HuH-7 (cell line): ENCODE results near the gene ALG8.
"Not testable (repeated sequence)": the region's sequence is repeated elsewhere in the genome, so short reads cannot be mapped to it uniquely, and the experiment has no call there.

Experiments
- DNase-seq: peaks from one replicate; pipeline ENCODE4 v3.0.0; 2011; ENCODE audit warnings: low spot score

ALG8 gene

DNA sequence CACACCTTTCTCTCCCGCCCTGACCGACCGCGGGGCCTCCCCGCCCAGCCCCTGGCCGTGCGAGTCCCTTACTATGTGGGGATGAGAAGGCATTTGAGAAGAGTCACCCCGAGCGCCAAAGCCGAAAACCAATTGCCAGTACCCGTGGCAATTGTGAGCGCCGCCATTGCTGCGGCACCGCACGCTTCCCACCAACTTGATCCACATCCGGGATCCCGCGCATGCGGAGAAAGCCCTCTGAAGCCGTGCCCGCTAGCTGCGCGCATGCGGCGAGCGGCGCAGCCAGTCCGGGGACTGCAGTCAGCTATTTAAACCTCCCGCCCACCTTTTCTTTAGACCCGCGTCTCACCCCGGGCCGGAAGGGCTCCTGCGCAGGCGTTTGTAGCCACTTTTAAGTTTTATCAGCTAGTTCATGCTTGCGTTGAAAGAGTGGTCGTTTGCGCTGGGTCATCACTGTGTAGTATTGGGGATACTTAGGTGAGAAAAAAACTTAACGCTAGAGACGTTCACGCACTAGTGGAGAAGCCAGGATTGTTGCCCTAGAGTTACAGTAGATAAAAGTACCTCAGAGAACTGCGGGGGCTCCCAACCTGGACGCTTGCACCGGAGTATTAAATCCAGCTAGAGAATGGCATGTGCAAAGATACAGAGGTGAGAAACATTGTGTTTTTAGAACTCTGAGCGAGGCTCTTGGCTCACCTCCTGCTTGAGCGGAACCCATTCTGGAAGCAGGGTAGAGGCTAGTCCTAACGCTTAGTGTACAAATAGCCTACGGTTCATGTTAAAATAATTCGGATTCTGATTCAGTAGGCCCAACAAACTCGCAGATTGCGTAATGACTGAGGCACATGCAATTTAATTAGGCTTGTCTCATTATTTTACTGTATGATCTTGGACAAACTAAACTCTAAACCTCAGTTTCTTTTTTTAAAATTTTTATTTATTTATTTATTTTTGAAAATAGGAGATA, at the start of gene ALG8:
TSS of gene ALG8 (minus strand) at position 205 of the 970 bp plus-strand sequence. CDS start at position 167, 38 bp downstream.
- peak; percentile 93 for DNase-seq

DNA sequence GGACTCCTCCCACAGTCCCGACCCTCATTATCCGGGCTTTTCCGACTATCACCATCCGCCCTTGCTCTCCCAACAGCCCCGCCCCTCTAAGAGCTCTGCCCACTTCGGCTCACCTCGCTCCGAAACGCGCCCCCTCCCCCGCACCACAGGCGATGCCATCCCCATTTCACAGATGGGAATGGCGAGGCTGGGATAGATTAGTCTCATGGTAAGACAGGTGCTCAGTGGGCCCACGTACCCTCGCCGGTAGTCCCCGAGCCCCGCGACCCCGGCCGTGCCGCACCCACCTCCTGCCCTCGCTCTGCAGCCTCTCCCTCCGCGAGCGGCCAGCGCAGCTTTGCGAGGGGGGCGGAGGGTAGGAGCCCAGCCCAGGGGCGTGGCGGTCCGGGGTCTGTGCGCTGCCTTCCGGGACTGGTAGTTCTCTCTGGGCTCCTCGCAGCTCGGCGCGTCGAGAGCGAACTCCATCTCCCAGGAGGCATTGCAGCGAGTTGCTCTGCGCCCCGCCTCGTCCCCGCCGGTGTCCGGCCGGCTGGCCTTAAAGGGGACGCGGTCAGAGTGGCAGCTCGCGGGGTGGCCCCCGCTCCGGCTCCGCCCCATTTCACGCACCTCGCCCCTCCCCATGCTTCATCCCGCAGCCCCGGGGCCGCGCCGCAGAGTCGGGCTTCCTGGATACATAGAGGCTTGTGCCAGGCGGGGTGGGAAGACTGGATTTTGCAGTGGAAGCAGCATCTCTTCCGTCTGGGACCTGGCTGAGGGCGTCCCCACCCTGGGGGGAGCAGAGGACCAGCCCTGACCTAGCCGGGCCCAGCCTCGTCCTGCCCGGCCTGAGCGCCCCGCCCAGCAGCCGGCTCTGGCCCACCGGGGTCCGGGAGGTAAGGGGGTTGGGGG, 49.1 kb upstream of the ALG8 start, which contains the start of the genes KCTD21 and USP35:
TSS of gene KCTD21 (minus strand) at position 341 of the 888 bp plus-strand sequence. CDS start 14,072 bp downstream, outside the sequence.
TSS of gene USP35 (plus strand) at position 634 of the 888 bp plus-strand sequence. CDS start 7,327 bp downstream, outside the sequence.
- DNase-seq: peak; percentile 90

DNA sequence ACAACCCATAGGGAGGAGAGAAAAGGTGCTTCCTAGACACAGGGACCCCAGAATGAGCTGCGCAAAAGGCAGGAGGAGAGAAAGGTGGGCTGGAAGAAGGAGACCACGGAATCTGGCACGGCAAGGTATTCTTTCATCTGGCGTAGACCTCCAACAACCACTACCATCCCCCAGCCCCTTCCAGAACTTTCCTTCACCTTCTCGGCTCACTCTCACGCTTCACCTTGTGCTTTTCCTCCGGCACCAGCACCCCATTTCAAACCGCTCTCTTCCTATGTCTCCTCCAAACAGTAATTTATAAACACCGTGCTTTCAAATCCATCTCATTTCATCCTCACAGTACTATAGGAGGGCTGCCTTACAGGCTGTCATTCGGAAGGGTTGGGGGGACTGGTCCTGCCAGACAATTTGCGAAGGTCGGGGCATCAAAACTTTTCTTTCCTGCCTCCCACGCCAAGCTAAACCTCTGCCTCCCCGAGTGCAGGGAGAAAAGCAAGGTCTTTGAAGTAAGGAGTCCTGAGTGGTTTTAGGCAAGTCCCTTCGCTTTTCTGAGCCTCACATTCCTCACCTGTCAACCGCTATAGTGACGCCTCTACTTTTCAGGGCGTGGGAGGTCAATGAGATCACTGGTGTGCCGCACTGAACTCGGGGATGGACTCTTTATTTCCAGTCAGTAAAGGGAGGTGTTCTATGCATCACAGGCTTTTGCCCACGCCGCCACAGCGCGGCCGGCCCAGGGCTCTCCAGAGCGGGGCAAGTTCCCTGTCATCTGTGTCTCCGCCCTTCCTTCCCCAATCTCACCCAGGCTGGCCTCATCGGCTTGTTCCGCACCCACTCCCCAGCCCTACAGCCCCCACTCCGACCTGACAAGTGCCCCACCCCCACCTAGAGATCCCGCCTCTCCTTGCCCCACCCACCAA, 48.2 kb upstream of the ALG8 start:
- DNase-seq: no peak

DNA sequence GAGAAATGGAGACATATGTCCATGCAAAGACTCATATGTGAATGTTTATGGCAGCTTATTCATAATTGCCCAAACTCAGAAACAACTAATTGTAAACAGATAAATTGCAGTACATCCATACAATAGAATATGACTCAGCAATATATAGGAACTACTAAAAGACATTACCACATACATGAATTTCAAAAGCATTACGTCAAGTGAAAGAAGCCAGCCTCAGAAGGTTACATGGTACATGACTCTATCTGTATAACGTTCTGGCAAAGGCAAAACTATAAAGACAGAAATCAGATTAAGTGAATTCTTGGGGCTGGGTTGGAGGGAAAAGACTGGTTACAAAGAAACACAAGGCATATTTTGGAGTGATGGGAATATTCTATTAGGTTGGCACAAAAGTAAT, 41.8 kb upstream of the ALG8 start:
- no peak for DNase-seq

DNA sequence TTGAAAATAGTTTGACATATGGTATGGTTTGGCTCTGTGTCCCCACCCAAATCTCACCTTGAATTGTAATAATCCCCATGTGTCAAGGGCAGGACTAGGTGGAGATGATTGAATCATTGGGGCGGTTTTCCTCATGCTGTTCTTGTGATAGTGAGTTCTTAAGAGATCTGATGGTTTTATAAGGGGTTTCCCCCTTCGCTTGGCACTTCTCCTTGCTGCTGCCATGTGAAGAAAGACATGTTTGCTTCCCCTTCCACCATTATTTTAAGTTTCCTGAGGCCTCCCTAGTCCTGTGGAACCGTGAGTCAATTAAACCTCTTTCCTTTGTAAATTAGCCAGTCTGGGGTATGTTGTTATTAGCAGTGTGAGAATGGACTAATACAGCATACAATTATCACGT, 41.3 kb upstream of the ALG8 start:
- no peak for DNase-seq

DNA sequence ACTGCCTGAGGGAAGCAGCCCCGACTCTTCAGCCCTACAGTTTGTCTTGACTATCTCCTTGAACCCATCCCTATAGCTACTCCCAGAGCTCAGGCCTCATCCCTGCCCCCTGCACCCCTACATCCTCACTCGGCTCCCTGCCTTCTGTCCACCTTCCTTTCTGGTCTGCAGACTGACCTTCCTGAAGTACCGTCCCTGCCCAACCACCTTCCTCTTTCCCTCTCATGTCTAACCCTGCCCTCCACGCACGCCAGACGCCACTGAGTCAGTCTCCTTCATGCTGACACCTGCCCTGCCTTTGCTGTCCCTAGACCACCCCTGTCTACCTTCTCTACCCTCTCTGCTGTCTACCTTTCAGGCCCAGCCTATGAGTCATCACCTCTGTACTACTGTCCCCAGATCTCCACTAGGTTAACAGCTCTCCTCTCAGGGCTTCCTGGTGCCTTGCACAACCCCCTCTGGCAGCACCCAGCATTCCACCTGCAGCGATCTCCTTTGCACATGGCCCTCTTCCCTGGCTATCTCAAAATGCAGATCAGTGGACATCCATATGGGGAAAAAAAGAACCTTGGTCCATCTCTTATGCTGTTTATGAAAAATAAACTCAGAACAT, 40.1 kb upstream of the ALG8 start:
- DNase-seq: peak; percentile 63

DNA sequence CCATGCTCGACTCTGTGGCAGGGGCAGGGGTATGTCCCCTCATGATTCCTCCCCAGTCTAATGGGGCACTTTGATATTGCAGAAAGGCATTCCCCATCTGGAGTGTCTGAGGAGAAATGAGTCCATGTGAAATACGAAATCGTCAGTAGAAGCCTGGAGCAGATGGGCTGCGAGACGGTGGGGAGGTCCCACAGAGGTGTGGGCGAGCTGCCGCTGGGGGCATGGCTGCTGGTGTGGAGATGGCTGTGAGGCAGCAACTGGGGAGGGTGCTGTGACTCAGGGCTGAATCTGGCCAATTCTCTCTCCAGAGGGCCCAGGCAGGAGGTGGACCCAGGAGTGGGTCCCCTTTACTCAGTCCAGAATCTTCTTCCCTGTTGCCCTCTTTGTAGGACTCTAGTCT, 37.8 kb upstream of the ALG8 start:
- DNase-seq: no peak

DNA sequence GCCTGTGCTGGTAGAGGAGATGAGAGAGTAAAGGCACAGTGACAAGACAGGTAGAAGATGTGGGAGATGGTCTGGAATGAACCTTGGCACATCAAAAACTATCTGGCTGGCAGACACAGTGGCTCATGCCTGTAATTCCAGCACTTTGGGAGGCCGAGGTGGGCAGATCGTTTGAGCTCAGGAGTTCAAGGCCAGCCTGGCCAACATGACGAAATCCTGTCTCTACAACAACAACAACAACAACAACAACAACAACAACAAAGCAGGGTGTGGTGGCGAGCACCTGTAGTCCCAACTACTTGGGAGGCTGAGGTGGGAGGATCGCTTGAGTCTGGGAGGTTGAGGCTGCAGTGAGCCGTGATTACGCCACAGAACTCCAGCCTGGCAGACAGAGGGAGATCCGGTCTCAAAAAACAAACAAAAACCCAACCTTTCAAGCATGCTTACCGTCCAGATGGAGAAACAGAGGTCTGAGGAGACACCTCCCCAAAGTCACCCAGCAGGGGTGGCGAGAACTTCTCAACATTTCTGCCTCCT, 37.2 kb upstream of the ALG8 start:
- DNase-seq: no peak

DNA sequence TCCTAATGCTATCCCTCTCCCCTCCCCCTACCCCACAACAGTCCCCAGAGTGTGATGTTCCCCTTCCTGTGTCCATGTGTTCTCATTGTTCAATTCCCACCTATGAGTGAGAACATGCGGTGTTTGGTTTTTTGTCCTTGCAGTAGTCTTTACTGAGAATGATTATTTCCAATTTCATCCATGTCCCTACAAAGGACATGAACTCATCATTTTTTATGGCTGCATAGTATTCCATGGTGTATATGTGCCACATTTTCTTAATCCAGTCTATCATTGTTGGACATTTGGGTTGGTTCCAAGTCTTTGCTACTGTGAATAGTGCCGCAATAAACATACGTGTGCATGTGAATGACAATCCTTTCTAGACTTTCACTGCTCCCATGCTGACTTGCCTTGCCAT, 36.4 kb upstream of the ALG8 start:
- DNase-seq: not testable (repeated sequence)

DNA sequence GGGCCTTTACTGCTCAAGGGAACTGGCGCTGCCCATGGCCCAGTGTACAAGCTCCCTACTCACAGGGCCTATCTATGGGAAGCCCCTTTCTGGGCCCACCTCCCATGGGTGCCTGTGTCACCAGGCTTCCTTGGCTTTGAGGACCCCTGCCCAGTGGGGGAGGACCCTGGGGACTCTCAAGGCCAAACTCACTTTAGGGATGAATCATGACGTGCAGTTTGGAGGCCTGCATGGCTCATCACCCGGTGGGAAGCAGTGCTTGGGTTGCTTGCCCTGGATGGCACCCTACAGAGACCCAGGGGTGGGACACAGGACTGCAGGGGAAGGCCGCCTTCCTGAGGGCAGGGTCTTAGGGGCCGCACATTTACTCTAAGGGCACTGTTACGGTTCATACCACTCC, 32.5 kb upstream of the ALG8 start:
- DNase-seq: no peak

DNA sequence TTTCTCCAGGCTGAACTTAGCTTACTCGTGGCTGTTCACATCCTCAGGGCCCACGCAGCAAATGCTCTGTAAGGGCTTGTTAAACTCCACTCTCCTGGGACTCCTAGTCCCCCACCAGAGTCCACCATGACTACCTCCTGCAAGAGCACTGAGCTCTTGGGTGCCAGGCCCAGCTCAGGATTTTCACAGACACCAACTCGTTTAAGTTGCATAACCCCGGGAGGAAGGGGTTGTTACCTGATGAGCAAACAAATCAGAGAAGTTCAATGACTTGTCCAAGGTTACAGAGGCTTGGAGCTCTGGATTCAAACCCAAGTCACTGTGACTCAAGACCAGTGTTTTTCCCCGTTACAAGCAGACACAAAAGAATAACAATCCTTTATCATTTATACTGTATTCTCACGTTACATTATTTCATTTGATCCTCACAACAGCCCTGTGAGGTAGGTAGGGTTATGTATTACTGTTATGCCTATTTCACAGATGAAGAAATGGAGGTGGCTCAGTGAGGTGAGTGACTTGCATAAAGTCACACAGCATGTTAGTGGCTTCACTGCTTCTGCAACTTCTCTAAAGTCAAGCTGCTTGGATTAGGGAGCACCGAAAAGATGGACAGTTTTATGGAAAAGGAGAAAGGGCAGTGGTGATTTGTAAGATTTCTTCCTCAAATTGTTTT, 31.6 kb upstream of the ALG8 start:
- no peak for DNase-seq

DNA sequence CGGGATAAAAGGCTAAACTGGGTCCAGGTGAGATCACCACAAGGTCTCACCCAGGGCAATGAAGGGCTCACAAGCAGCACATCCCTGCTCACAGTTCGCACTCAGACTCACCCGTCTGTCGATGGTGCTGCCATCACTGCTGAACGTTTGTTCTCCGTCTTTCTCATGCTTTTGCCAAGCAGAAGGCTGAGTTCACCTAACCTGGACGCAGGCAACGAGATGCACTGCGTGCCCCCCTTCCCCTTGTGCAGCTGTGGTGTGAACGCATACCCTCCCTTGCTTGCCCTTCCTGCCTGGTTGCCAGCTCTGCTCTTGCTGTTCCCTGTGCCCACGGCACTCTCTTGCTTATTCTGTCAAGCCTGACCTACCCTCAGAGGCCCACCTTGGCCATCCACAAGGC, 31.0 kb upstream of the ALG8 start:
- no peak for DNase-seq

DNA sequence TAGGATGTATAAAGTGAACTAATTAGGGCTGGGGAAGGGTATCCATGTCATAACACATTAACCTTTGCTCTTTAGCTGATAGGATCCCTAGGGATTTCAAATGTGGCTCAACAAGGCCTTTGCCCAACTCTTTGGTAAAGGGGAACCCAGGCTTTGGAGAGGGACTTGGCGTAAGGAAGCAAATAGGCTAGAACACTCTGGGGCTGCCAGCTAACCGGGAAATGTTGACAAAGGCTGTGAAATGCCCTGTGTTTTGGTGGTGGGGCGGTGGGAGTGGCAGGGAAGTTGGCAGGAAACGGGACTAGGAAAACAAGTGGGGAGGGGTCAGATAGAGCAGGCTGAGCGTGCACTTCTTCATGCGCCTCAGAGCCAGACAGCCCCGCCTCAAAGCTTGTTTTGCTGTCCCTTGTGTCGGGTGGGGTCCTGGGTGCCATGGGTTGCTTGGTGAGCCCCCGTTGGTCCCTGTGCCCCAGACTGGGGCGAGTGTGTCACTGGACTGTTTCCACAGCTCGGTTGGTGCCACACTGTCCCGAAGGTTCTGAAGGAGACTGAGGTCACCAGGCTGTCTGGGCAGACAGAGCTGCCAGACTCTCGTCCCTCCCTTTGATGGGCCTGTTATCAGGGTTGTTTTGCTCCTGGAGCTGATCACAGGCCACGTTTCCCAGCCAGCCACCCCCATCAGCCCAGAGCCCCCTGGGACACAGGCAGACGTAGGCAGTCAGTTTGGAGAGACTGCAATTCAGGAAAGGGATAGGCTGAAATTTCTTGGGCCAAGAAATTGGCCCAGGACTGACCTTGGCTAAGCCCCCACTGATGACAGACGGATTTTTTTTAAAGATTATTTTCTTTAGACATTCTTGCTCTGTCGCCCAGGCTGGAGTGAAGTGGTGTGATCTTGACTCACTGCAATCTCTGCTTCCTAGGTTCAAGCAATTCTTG, 29.4 kb upstream of the ALG8 start:
- DNase-seq: no peak

DNA sequence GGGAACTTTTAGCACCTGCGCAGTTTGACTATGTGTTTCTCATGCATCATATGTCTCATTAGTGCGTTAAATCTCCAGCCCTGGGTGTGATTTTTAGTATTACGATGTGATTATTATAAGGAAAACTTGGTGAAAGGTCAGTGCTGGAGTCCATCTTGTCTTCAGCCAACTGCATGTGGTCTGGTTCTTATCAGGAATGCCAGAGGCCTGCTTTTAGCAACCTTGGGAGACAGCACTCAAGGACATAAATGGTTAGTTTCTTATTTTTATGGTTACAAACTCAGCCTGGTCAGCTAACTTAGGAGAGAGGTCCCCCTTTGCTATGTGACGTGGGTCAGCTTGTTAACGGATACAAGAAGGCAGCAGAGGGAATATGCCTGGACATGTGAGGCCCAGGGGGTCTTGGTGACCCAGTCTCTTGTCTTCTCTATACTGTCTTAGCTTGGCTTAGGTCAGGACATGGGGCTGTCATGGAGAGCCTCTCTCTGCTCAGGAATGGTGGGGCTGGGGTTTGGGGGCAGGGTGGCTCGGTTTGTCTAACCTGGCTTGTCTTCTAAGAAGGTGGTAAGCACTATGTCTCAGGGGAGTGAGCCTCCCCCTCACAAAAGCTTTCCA, 27.5 kb upstream of the ALG8 start:
- DNase-seq: no peak

DNA sequence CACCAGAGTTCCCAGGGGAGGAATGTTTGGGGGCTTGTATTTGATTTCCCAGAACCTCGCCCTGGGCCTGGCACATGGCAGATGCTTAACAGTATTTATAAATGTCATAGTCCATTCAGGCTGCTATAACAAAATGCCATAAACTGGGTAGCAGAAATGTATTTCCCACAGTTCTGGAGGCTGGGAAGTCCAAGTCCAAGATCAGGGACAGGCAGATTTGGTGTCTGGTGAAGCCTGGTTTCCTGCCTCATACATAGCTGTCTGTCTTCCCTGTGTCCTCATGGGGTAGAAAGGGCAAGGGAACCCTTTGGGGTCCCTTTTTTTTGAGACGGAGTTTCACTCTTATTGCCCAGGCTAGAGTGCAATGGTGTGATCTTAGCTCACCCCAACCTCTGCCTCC, 25.0 kb upstream of the ALG8 start:
- no peak for DNase-seq

DNA sequence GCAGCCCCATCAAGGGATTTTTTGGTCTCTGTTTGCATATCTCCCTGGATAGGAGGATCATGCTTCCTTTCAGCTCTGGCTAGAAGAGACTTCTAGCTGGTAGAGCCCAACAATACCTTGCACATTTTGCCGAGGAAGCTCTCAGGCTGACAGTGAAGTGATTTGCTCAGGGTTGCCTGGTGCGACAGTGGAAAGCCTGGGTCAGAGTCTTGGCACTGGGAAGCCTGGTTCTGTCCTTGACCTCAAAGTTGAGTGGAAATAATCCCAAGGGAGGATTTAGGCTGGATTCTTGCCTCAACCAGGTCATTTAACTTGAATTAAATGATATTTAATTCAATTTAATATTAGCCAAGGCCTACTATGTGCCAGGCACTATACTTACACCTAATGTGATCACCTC, 24.4 kb upstream of the ALG8 start:
- no peak for DNase-seq

DNA sequence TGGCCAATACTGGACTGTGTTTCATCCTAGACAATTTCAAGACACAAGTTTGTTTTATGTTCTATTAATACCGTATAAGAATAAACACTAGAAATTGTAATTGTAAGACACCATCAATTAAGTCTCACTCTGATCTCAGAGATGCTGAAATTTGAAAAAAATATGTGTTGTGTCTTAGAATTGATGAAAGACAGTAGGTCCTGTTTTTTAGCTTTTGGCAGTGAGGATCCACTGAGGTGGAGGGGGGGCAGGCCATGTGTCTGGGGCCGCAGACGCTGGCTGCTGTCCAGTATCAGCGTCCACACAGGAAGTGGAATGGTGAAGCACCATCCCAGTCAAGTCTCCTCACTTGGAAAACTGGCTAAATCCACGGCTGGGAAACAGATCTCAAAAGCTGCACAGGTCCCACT, 22.5 kb upstream of the ALG8 start:
- DNase-seq: no peak

DNA sequence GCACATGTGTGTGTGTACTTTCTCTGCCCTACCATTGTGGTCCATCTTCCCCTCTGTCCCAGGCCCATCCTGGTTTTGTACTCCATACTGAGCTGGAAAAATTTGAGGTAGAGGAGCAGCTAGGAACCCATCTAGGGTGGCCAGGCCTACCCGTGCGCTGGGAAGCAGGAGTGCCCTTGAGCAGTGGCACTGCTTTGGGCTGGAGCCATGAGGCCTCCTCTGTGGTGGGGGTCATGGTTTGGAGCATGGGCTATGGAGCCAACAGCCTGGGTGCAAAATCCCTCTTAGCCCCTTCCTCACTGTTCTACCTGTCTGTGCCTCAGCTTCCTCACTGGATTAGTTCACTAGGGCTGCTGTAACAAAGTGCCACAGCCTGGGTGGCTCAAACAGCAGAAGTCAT, 21.9 kb upstream of the ALG8 start:
- DNase-seq: no peak

DNA sequence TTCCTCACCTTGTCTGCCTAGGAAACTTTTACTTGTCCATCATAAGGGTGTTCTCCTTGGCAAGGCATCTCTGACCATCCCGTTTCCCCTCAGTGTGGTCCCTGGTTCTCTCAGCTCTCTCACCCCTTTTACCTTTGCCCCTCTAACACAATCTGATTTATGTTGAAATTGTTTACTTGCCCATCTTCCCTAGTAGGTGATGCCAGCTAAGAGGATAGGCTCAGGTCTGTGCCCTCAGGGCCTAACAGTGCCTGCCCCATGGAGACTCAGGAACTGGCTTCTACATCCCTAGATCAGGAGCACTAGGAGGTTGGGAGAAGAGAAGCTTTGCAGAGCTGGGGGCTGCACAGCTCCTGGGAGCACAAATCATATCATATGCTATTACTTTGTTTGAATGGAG, 21.1 kb upstream of the ALG8 start:
- no peak for DNase-seq
